Fibroblast of mammary gland (primary cell): Measurements from ENCODE around the gene FAM174C.

Experiments used
- DNase-seq: peaks from one replicate; pipeline ENCODE4 v3.0.0-alpha.2; 2010; ENCODE audit warnings: low read depth
- H3K4me3 ChIP-seq: 2 replicates; pipeline ENCODE4 v1.5.1; 2011; ENCODE audit warnings: low read depth, mild to moderate bottlenecking, low read length, moderate library complexity; ENCODE audit not compliant: control insufficient read depth
- TF ChIP-seq, protein P1 (sequence below): conservative IDR thresholded peaks from 2 replicates; pipeline ENCODE4 v1.5.1; 2011; ENCODE audit warnings: low read depth, low read length, inconsistent platforms; ENCODE audit not compliant: control insufficient read depth, insufficient read depth

The FAM174C gene

DNA sequence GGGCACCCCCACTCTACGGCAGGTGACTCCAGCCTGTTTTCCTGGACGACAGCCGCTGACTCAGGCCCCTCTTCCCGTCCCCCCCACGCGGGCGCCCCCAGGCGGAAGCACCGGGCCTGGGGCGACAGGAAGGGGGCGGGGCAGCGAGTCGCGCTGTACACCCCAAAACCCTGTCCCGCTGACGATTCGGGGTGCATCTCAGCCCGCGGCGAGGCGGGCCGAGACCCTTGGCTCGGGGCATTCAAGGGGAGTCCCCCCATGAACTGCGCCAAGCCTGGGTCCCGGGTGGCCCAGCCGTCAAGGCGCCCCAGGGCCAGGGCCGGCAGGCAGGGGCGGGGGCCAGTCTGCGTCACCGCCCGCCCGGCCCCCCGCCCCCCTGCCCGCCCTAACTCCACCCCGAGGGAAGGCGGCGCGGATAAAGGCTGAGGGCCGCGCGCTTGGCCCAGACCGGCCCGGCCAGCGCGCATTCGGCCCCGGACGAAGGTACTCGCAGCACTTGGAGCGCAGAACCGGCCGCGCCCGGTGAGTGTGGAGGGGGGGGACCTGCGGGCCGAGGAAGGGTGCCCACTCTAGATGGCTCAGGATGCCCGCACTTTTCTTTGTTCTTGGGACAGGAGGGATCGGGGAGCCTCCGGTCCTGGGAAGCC, 27.1 kb upstream of the FAM174C start, which contains the start of gene MIDN:
MIDN (plus strand) TSS at position 445 of the 647 bp plus-strand sequence. CDS start 1,714 bp downstream, outside the sequence.
- TF ChIP-seq, protein P1, sequence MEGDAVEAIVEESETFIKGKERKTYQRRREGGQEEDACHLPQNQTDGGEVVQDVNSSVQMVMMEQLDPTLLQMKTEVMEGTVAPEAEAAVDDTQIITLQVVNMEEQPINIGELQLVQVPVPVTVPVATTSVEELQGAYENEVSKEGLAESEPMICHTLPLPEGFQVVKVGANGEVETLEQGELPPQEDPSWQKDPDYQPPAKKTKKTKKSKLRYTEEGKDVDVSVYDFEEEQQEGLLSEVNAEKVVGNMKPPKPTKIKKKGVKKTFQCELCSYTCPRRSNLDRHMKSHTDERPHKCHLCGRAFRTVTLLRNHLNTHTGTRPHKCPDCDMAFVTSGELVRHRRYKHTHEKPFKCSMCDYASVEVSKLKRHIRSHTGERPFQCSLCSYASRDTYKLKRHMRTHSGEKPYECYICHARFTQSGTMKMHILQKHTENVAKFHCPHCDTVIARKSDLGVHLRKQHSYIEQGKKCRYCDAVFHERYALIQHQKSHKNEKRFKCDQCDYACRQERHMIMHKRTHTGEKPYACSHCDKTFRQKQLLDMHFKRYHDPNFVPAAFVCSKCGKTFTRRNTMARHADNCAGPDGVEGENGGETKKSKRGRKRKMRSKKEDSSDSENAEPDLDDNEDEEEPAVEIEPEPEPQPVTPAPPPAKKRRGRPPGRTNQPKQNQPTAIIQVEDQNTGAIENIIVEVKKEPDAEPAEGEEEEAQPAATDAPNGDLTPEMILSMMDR = no peak
- DNase-seq = peak; percentile 84
- H3K4me3 ChIP-seq = peak within 1 kb of the TSS; percentile 58

DNA sequence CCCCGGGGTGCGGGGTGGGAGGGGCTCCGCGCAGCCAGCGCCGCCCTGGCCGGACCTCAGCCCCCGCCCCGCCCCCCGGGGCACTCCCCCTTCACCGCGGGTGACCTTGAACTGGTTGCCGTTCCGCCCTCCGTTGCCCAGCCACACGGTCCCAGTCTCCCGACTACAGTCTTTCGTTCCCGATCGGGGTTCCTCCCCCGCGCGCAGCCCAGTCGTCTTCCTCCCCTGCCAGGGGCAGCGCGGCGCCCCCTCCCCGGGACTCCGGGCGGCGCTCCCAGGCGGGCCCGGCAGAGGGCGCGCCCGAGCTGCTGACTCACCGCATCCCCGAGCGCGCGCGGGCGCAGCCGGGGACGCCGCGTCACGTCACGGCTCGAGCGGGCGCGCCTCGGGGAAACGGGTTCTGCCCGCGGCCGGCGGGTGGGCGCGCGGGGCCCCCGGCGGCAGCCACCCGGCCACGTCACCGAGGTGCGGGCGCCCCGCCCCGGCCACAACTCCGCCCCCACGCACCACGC, 26.5 kb upstream of the FAM174C start:
- TF ChIP-seq, protein P1 = peak; percentile 18
- H3K4me3 ChIP-seq = peak overlapping the region; percentile 58
- peak; percentile 75 for DNase-seq

DNA sequence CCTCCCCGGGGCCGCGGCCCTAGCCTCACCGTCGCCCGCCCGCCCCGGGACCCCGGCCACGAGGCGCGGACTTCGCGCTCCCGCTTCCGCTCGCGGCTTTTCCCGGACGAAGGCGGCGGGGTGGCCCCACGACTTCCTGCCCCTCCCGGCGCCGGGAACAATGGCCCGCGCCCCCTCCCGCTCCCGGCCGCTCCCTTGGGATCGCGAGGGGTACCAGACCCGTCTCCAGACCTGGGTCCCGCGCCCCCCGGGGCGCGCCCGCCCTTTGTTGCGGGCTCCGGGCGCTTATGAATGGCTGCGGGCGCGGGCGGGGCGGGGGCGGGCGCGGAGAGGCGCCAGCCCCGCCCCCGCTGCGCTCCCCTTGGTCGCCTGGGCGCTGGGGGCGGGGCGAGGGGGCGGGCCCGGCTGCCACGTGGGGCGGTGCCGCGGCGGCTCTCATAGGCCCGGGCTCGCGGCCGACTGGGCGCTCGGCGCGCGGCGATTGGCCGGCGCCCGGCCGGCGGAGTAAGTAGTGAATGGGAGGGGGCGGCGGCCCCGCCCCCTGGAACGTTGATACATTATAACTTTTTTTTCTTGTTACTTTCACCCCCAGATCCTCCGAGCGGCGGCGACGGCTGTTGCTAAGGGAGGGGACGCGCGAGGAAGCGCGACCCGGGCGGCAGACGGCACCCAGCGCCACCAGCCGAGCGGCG, 25.9 kb upstream of the FAM174C start:
- DNase-seq = peak; percentile 94
- TF ChIP-seq, protein P1 = no peak
- peak overlapping the region; percentile 77 for H3K4me3 ChIP-seq

DNA sequence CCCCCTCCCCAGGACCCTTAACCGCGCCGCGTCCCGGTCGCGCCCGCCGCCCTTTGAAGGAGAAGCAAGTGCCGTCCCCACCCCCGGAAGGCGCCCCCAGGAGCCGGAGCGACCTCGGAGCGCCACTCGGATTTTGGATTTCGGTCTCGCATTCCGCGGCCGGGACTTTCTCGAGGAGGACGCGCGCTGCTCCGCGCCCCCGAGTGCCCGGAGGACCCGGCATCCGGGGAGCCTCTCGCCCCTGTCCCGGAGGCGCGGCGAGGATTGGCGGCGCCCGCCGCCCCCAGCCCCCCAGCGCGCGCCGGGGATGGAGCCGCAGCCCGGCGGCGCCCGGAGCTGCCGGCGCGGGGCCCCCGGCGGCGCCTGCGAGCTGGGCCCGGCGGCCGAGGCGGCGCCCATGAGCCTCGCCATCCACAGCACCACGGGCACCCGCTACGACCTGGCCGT, 25.3 kb upstream of the FAM174C start:
- no peak for DNase-seq
- TF ChIP-seq, protein P1 = no peak
- peak overlapping the region; percentile 77 for H3K4me3 ChIP-seq

DNA sequence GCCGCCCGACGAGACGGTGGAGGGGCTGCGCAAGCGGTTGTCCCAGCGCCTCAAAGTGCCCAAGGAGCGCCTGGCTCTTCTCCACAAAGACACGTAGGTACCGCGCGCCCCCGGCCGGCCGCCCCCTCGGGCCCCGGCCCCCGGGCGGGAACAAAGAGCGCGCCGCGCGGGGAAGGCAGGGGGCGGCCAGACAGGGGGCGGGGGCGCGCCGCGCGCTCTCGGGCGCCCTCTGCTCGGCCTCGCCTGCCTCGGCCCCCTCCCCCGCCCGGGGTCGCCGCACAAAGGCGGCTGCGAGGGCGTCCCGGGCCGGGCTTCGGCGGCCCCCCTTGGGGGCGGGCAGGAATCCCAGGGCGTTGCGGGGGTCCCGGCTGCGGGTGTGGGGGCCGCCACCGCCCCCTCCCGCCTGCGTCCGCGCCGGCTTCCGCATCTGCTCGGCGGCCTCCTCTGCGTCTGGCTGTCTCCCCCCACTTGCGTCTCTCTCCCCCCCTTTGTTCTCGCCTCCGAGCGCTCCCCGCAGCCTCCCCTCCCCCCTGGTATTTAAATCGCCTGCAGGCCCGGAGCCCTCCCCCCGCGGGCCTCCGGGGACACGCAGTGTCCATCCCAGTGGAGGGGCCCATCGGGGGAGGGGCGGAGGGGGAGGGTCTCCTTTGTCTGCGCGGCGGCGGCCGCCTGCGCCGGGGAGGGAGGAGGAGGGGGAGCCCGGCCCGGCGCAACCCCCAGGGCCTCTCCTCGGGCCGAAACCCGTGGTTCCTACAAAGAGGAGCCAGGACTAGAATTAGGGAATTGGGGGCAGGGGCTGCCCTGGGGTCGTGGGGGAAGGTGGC, 24.7 kb upstream of the FAM174C start:
- peak overlapping the region; percentile 77 for H3K4me3 ChIP-seq
- TF ChIP-seq, protein P1 = no peak
- DNase-seq = no peak

DNA sequence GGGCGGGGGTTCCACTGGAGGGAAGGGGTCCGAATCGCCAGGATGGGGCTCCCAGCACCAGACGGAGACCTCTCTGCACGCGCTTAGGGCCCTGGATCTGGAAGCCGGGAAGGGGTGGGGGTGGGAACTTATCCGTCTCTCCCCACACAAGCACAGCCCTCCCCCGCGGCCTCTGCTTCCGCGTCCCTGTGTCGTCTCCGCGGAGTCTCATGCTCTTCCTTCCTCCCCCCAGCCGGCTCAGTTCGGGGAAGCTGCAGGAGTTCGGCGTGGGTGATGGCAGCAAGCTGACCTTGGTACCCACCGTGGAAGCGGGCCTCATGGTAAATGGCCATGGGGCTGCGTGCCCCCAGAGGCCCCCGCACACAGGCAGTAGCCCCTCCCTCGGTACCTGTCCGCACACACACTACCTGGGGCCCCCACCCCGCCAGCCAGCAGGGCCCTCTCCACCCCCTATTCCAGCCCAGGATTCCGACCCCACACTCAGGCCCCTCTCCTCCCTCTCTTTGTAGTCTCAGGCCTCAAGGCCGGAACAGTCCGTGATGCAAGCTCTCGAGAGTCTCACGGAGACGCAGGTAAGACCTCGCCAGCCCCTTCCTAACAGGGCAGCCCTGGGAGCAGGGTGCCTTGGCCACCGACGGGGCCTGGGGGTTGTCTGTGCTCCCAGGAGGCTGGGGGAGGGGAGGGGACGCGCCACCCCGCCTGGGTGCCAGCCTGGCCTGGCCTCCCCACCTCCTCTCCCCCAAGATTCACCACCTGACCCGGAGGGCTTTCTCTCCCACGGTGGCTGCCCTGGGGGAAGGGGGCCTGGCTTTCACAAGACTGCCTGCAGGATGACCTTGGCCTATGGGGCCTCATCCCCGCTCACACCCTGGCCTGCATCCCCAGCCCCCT, 23.8 kb upstream of the FAM174C start:
- H3K4me3 ChIP-seq = peak overlapping the region; percentile 77
- TF ChIP-seq, protein P1 = no peak
- peak; percentile 65 for DNase-seq
